ENCODE data around the gene KLHL29.

KLHL29 gene

DNA sequence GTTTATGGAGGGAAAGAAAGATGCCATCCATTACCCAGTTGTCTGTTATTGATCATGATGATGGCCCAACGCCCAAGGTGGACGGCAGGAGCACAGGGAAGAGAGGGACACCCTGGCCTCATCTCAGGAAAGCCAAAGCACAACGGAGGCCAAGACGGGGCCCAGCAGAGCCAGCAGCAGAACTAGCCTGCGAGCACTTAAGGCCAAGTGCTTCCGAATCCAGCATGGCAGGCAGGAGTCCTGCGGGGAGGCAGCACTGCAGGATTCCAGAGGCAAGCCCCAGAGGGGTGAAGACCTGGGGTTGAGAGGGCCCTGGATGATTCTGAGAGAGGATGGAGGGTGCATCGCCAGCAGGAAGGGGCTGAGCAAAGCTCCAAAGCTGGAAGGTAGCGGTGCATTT lies 28.3 kb upstream of the KLHL29 start:
- H3K9ac ChIP-seq (ENCODE audit: low read depth, low read length) = no peak overlapping the region
- TF ChIP-seq, protein P1, sequence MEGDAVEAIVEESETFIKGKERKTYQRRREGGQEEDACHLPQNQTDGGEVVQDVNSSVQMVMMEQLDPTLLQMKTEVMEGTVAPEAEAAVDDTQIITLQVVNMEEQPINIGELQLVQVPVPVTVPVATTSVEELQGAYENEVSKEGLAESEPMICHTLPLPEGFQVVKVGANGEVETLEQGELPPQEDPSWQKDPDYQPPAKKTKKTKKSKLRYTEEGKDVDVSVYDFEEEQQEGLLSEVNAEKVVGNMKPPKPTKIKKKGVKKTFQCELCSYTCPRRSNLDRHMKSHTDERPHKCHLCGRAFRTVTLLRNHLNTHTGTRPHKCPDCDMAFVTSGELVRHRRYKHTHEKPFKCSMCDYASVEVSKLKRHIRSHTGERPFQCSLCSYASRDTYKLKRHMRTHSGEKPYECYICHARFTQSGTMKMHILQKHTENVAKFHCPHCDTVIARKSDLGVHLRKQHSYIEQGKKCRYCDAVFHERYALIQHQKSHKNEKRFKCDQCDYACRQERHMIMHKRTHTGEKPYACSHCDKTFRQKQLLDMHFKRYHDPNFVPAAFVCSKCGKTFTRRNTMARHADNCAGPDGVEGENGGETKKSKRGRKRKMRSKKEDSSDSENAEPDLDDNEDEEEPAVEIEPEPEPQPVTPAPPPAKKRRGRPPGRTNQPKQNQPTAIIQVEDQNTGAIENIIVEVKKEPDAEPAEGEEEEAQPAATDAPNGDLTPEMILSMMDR (IDR thresholded peaks at IDR 0.05; ENCODE audit: borderline replicate concordance, extremely low read depth, low read length, poor library complexity, severe bottlenecking) = no peak
- no peak for TF ChIP-seq EZH2 (IDR thresholded peaks at IDR 0.05; ENCODE audit: borderline replicate concordance, low read depth, low read length, severe bottlenecking)
- H3K27ac ChIP-seq (ENCODE audit: low read length) = no peak overlapping the region
- no peaks in the 10 kb centered on the region for H3K36me3 ChIP-seq (ENCODE audit: insufficient read depth, low read length)
- H3K4me1 ChIP-seq (ENCODE audit: insufficient read depth, low read length) = no peaks in the 10 kb centered on the region
- H3K27me3 ChIP-seq (ENCODE audit: insufficient read depth, low read length, poor library complexity) = peaks cover 6% of the 10 kb centered on the region
- H3K79me2 ChIP-seq (ENCODE audit: insufficient read depth, low read length) = no peaks in the 10 kb centered on the region
- no peak for ATAC-seq (ENCODE audit: insufficient read depth, low read depth)
- DNase-seq = no peak
- H4K20me1 ChIP-seq (ENCODE audit: insufficient read depth, low read length) = no peaks in the 10 kb centered on the region
- H3K9me3 ChIP-seq (ENCODE audit: insufficient read depth, low read length, severe bottlenecking) = no peaks in the 10 kb centered on the region
- H2AFZ ChIP-seq (ENCODE audit: low read depth, low read length) = no peak overlapping the region
- H3K4me3 ChIP-seq (ENCODE audit: low read depth in 1 of 2, low read length in 2 of 2) = no peak overlapping the region
- no peak overlapping the region for H3K4me2 ChIP-seq (ENCODE audit: insufficient read depth, low read length)

DNA sequence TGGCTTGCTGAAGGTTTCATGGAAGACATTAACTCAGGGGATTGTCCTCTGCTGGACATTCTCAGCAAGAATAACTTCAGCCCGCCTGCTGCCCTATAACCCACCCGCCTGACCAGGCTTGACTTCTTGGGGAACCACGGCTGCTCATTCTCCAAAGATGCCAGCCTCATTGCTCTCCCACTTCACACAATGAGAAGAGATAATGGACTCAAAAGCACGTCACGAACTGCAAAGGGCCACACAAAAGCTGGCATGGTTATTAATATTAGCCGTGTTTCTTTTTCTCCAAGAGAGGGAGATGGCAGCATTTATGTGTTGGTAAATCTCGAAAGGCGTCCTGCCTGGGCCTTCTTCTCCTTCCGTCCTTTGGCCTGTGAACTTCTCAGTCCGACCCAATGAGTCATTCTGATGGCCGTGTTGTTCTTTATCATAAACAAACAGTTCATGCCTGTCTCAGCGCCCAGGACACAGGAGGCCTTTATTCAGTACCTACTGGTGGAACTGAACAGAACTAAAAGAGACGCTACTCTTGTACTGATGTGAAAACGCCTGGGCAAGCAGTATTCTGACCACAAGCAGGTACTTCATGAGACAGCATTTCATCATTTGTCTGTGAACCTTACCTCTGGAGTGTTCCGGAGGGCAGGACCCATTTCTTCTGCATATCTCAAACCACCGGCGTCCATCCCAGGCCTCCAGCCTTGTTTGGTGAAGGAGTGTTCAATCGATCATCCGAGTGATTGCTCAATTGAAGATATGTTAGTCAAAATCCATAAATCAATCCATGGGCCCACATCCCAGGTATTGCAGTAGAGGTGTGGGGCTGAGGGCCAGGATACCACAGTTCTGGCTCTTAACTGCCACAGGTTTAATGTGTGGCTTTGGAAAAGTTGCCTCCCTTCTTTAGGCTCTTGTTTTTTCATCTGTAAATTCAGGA lies 25.1 kb upstream of the KLHL29 start:
- DNase-seq (no peak), ATAC-seq (ENCODE audit: insufficient read depth, low read depth) (no peak)
- no peaks in the 10 kb centered on the region for H3K4me1 ChIP-seq (ENCODE audit: insufficient read depth, low read length)
- H3K36me3 ChIP-seq (ENCODE audit: insufficient read depth, low read length) = no peaks in the 10 kb centered on the region
- no peak overlapping the region for H3K27ac ChIP-seq (ENCODE audit: low read length)
- H3K4me2 ChIP-seq (ENCODE audit: insufficient read depth, low read length) = no peak overlapping the region
- H3K79me2 ChIP-seq (ENCODE audit: insufficient read depth, low read length) = no peaks in the 10 kb centered on the region
- no peak overlapping the region for H3K9ac ChIP-seq (ENCODE audit: low read depth, low read length)
- no peaks in the 10 kb centered on the region for H4K20me1 ChIP-seq (ENCODE audit: insufficient read depth, low read length)
- H2AFZ ChIP-seq (ENCODE audit: low read depth, low read length) = no peak overlapping the region
- peaks cover 19% of the 10 kb centered on the region for H3K27me3 ChIP-seq (ENCODE audit: insufficient read depth, low read length, poor library complexity)
- H3K4me3 ChIP-seq (ENCODE audit: low read depth in 1 of 2, low read length in 2 of 2) = no peak overlapping the region
- TF ChIP-seq, protein P1 (IDR thresholded peaks at IDR 0.05; ENCODE audit: borderline replicate concordance, extremely low read depth, low read length, poor library complexity, severe bottlenecking) = no peak
- no peak for TF ChIP-seq EZH2 (IDR thresholded peaks at IDR 0.05; ENCODE audit: borderline replicate concordance, low read depth, low read length, severe bottlenecking)
- H3K9me3 ChIP-seq (ENCODE audit: insufficient read depth, low read length, severe bottlenecking) = no peaks in the 10 kb centered on the region

DNA sequence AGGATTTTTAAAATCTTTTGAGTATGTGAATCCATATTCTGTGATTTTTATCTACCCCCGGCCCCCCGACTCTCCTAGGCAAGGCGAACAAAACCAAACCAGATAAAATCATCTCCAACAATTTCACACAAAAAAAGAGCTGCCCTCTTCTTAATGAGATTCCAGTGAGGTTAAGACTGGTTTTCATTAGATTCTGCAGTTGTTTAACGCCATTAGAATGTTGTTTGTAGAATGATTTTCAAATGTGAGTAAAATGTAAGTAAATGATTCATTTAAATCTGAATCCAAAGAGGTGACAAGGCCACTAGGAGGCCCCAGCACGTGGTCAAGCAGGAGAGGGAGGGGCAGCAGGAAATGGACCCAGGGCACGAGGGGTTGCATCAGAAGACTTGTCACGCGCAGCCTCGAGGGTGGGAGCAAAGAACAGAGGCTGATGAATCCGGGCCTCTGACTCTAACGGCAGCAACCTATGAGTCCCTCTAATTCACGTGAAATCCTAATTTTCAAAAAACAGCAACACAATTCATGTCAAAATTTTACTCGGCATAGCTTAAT lies 24.3 kb upstream of the KLHL29 start:
- no peak overlapping the region for H3K9ac ChIP-seq (ENCODE audit: low read depth, low read length)
- H2AFZ ChIP-seq (ENCODE audit: low read depth, low read length) = no peak overlapping the region
- H3K79me2 ChIP-seq (ENCODE audit: insufficient read depth, low read length) = no peaks in the 10 kb centered on the region

More for the DNA sequence above, 24.3 kb upstream of the KLHL29 start:
- no peaks in the 10 kb centered on the region for H3K4me1 ChIP-seq (ENCODE audit: insufficient read depth, low read length)
- no peaks in the 10 kb centered on the region for H3K9me3 ChIP-seq (ENCODE audit: insufficient read depth, low read length, severe bottlenecking)
- no peaks in the 10 kb centered on the region for H4K20me1 ChIP-seq (ENCODE audit: insufficient read depth, low read length)
- H3K27me3 ChIP-seq (ENCODE audit: insufficient read depth, low read length, poor library complexity) = peaks cover 19% of the 10 kb centered on the region
- no peak overlapping the region for H3K4me3 ChIP-seq (ENCODE audit: low read depth in 1 of 2, low read length in 2 of 2)
- H3K27ac ChIP-seq (ENCODE audit: low read length) = no peak overlapping the region
- no peak for TF ChIP-seq EZH2 (IDR thresholded peaks at IDR 0.05; ENCODE audit: borderline replicate concordance, low read depth, low read length, severe bottlenecking)
- TF ChIP-seq, protein P1 (IDR thresholded peaks at IDR 0.05; ENCODE audit: borderline replicate concordance, extremely low read depth, low read length, poor library complexity, severe bottlenecking) = no peak
- H3K4me2 ChIP-seq (ENCODE audit: insufficient read depth, low read length) = no peak overlapping the region
- DNase-seq (no peak), ATAC-seq (ENCODE audit: insufficient read depth, low read depth) (no peak)
- no peaks in the 10 kb centered on the region for H3K36me3 ChIP-seq (ENCODE audit: insufficient read depth, low read length)

Measured in DND-41 (cell line).